HG02840 (cell line): ENCODE data around the gene HUNK.
"Not testable (repeated sequence)": the region's sequence is repeated elsewhere in the genome, so short reads cannot be mapped to it uniquely, and the experiment has no call there.

Experiments
- ATAC-seq: cut with Tn5 transposase; IDR thresholded peaks from one replicate; pipeline ENCODE4 v1.9.1; 2021; ENCODE audit warnings: mild to moderate bottlenecking, moderate library complexity, moderate number of reproducible peaks; ENCODE audit not compliant: unreplicated experiment, low FRiP score

The HUNK gene

GRCh38 chr21:32036756-32037155, 163.9 kb downstream of the HUNK start:
- ATAC-seq: no peak

DNA sequence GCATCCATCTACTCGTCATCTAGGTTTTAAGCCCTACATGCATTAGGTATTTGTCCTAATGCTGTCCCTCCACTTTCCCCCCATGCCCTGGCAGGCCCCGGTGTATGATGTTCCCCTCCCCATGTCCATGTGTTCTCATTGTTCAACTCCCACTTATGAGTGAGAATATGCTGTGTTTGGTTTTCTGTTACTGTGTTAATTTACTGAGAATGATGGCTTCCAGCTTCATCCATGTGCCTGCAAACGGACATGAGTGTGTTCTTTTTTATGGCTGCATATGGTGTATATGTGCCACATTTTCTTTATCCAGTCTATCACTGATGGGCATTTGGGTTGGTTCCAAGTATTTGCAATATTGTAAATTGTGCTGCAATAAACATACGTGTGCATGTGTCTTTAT, 165.9 kb downstream of the HUNK start:
- not testable (repeated sequence) for ATAC-seq

DNA sequence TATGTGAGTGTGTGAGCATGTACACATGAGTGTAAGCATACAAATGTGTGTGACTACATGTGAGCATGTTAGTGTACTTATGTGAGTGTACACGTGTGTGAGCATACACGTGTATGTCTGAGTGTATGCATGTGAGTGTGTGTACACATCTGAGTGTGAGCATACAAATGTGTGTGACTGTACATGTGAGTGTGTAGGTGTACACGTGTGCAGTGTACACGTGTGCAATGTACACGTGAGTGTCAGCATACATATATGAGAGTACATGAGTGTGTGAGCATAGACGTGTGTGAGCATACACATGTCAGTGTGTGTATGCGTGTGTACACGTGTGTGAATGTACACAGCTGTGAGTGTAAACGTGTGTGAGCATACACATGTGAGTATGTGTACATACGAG, 170.6 kb downstream of the HUNK start:
- no peak for ATAC-seq

DNA sequence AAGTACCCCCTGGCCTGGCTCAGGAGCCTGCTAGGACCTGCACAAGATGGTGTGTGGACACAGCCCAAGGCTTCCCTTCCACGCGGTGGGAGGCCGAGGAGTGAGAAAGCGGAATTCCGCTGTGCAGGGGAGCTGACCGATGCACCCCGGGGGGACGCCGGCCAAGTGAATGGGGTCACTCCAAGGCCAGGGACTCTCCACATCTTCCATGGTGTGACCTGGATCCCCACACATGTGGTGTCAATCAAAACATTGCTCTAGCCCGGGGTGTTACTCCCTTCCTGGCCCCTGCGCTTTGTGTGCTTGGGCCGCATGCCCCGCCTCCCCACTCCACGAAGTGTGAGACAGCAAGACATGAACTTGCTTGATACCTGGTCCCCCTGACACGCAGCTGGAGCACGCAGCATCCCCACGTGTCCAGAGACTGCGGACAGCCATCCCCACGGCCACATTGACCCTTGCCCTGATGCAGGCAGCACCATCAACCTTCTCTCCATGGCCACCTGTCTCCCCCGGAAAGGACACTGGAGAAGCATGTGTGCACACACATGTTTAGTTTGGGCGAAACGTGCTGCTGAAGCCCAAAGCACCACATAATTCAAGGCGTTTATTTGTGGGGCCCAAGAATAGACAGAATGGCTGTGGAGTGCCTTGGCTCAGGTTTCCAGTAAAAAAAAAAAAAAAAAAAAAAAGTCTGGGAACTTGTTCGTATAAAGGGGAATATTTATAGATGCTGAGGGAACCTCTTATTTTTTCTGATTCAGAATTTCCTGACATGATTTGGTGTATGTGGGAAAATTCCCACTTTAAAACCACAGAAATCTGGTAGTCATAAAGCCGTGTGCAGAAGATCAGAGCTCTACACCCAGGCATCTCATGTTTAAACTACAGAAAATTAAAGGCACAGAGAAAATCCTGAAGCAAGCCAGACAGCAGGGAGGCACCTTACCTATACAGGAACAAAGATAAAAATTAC, 171.7 kb downstream of the HUNK start:
- ATAC-seq: no peak

GRCh38 chr21:32046191-32046590, 173.4 kb downstream of the HUNK start:
- no peak for ATAC-seq

DNA sequence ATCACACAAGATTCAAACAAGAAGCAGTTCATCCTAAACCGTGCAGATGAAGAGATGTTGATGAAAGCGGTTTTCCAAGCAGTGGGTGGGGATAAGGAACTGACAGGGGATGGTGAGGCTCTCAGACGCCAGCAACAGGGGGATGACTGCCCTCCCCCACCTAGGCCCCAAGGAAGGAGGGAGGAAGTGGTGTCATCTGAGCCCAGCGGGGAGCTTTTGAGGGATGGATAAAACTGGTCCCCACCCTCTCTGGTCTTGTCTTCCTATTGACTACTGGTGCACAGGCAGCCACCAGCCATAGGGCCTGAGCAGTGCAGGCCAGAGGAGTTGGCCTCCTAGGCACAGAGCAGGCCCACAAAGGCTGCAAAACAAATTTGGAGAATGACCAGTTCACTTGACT, 175.5 kb downstream of the HUNK start:
- no peak for ATAC-seq
